Effector memory CD4-positive, alpha-beta T cell (primary cell): Measurements from ENCODE around the gene NARF.

Source experiments
- DNase-seq, 3 donors: peaks; one replicate each; pipeline ENCODE4 v3.0.0-alpha.2; 2020
- H3K27ac ChIP-seq: 2 replicates; pipeline ENCODE4 v1.7.0; 2013; ENCODE audit warnings: mild to moderate bottlenecking, low read length, moderate library complexity; ENCODE audit not compliant: insufficient read depth, poor library complexity, severe bottlenecking
- H3K27me3 ChIP-seq: replicated peaks from 2 replicates; pipeline ENCODE4 v1.7.0; 2013; ENCODE audit warnings: mild to moderate bottlenecking, low read length; ENCODE audit not compliant: insufficient read depth, control insufficient read depth, poor library complexity, severe bottlenecking
- H3K36me3 ChIP-seq: 2 replicates; pipeline ENCODE4 v1.7.0; 2013; ENCODE audit warnings: mild to moderate bottlenecking, low read length, moderate library complexity; ENCODE audit not compliant: control insufficient read depth, insufficient read depth
- H3K4me1 ChIP-seq: 2 replicates; pipeline ENCODE4 v1.7.0; 2013; ENCODE audit warnings: low read length, mild to moderate bottlenecking; ENCODE audit not compliant: control insufficient read depth, insufficient read depth, poor library complexity, severe bottlenecking
- H3K4me3 ChIP-seq: 2 replicates; pipeline ENCODE4 v1.7.0; 2013; ENCODE audit warnings: low read length, low read depth, mild to moderate bottlenecking; ENCODE audit not compliant: insufficient read depth, poor library complexity, severe bottlenecking
- H3K9me3 ChIP-seq: 2 replicates; pipeline ENCODE4 v1.7.0; 2013; ENCODE audit warnings: mild to moderate bottlenecking, low read length, moderate library complexity; ENCODE audit not compliant: control insufficient read depth

The NARF gene

GRCh38 chr17:82489851-82490511, 31.4 kb downstream of the NARF start:
- Histone ChIP-seq H3K9me3 (no peaks in the 10 kb centered on the region), H3K36me3 (peaks cover 5% of the 10 kb centered on the region)

GRCh38 chr17:82490512-82491195, 32.1 kb downstream of the NARF start:
- H3K9me3 ChIP-seq, result no peaks in the 10 kb centered on the region
- no peak overlapping the region for H3K4me3 ChIP-seq
- no peaks in the 10 kb centered on the region for H3K27me3 ChIP-seq
- H3K4me1 ChIP-seq, result peaks cover 13% of the 10 kb centered on the region
- H3K36me3 ChIP-seq, result peaks cover 5% of the 10 kb centered on the region
- H3K27ac ChIP-seq, result no peak overlapping the region
- DNase-seq, result no peak

More at GRCh38 chr17:82489851-82490511, 31.4 kb downstream of the NARF start:
- peaks cover 13% of the 10 kb centered on the region for H3K4me1 ChIP-seq
- H3K27me3 ChIP-seq, result no peaks in the 10 kb centered on the region
- H3K4me3 ChIP-seq, result no peak overlapping the region
- no peak for DNase-seq
- H3K27ac ChIP-seq, result no peak overlapping the region

GRCh38 chr17:82491196-82491530, 32.6 kb downstream of the NARF start:
- no peak overlapping the region for H3K27ac ChIP-seq
- H3K9me3 ChIP-seq, result no peaks in the 10 kb centered on the region
- no peak for DNase-seq
- no peak overlapping the region for H3K4me3 ChIP-seq
- peaks cover under 1% of the 10 kb centered on the region for H3K36me3 ChIP-seq
- no peaks in the 10 kb centered on the region for H3K27me3 ChIP-seq
- peaks cover 8% of the 10 kb centered on the region for H3K4me1 ChIP-seq

- H3K36me3 ChIP-seq, result no peaks in the 10 kb centered on the region
- no peaks in the 10 kb centered on the region for H3K9me3 ChIP-seq
- H3K4me1 ChIP-seq, result peaks cover 4% of the 10 kb centered on the region
- H3K4me3 ChIP-seq, result no peak overlapping the region
- no peaks in the 10 kb centered on the region for H3K27me3 ChIP-seq
- H3K27ac ChIP-seq, result no peak overlapping the region
- DNase-seq, result no peak
Observed at GRCh38 chr17:82491533-82491932, 33.0 kb downstream of the NARF start.

GRCh38 chr17:82492643-82493225, 34.2 kb downstream of the NARF start:
- Histone ChIP-seq H3K36me3 (no peaks in the 10 kb centered on the region), H3K4me1 (peaks cover 3% of the 10 kb centered on the region), H3K4me3 (no peak overlapping the region), H3K27ac (no peak overlapping the region), H3K9me3 (no peaks in the 10 kb centered on the region), H3K27me3 (no peaks in the 10 kb centered on the region)
- no peak for DNase-seq

GRCh38 chr17:82493226-82493781, 34.8 kb downstream of the NARF start:
- no peak for DNase-seq
- Histone ChIP-seq H3K4me1 (peaks cover 6% of the 10 kb centered on the region), H3K27ac (no peak overlapping the region), H3K27me3 (no peaks in the 10 kb centered on the region), H3K36me3 (no peaks in the 10 kb centered on the region), H3K9me3 (no peaks in the 10 kb centered on the region), H3K4me3 (no peak overlapping the region)

GRCh38 chr17:82494236-82495055, 35.9 kb downstream of the NARF start:
- Histone ChIP-seq H3K4me3 (no peak overlapping the region), H3K9me3 (no peaks in the 10 kb centered on the region), H3K4me1 (peaks cover 6% of the 10 kb centered on the region), H3K27me3 (no peaks in the 10 kb centered on the region), H3K36me3 (no peaks in the 10 kb centered on the region), H3K27ac (peak overlapping the region; percentile 5)
- peak; percentile 70 to 79 (median 78) for DNase-seq

- Histone ChIP-seq H3K4me3 (no peak overlapping the region), H3K27me3 (no peaks in the 10 kb centered on the region), H3K4me1 (peaks cover 6% of the 10 kb centered on the region), H3K9me3 (no peaks in the 10 kb centered on the region), H3K27ac (peak overlapping the region; percentile 66), H3K36me3 (no peaks in the 10 kb centered on the region)
- DNase-seq, result no peak
Observed at GRCh38 chr17:82495844-82496528, 37.4 kb downstream of the NARF start.
